EL (cell line): ENCODE results near the gene BMP2K.
A peak's percentile ranks its signal among the peaks of the same experiment; 100 is the strongest.
"Not testable (repeated sequence)": the region's sequence is repeated elsewhere in the genome, so short reads cannot be mapped to it uniquely, and the experiment has no call there.

ENCODE experiments used
- DNase-seq: peaks from one replicate; pipeline ENCODE4 v3.0.0-alpha.2; 2016

BMP2K gene

DNA sequence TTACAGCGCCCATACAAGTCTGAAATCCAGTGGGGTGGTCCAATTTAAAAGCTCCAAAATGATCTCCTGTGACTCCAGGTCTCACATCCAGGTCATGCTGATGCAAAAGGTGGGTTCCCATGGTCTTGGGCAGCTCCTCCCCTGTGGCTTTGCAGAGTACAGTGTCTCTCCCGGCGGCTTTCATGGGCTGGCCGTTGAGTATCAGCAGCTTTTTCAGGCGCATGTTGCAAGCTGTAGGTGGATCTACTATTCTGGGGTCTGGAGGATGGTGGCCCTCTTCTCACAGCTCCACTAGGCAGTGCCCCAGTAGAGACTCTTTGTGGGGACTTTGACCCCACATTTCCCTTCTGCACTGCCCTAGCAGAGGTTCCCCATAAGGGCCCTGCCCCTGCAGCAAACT, 92.6 kb downstream of the BMP2K start:
- DNase-seq, result not testable (repeated sequence)

DNA sequence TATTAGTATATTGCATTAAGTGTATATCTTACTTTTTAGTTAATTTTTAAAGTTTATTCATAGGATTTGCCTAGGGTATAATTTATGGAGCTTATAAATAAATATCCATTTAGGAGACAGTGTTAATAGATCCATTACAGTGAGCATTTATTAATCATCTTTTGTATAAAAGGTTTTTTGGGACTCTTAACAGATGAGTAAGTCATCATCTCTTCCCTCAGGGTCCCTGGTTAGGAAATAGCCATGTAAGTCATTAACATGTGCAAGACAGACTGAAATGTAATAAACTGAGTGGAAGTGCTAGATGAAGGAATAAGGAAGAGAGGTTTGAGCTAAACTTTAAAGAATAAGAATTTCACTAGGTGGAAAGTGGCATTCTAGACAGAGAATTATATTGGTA, 93.9 kb downstream of the BMP2K start:
- no peak for DNase-seq

DNA sequence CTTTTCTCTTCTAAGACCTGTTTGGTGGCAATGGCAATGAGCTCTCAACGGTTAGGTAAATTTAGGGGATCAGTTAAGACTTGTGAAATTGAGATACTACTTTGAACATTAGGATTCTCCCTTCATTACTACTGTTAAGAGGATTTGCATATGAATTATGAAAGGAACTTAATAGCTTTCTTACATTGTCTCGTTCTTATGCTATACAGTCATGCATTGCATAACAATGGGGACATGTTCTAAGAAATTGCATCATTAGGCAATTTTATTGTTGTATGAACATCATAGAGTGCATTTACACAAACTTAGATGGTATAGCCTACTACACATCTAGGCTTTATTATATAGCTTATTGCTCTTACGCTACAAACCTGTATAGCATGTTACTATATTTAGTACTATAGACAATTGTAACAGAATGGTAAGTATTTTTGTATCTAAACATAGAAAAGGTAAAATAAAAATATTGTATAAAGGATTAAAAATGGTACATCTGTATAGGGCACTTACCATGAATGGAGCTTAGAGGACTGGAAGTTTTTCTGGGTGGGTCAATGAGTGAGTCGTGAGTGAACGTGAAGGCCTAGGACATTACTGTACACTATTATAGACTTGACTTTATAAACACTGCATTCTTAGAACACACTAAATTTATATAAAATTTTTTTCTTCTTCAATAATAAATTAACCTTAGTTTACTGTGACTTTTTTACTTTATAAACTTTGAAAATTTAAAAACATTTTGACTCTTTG, 100.6 kb downstream of the BMP2K start:
- DNase-seq, result peak; percentile 17

DNA sequence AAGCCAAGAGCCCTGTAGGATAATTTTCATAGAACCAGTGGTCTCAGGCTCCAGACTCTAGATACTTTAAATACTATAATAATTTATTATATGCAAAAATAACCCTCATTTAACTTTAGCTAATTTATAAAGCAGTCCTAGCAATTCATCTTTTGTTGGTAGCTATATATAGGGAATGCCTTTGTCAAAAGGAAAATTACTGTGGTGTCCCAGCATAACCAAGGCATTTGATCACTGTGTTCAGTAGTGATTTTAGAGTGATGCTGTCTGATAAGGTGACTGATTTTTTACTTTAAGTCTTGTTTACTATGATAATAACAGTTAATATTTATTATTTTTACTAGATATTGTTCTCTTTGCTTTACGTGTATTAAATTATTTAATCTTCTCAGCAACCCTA, 101.9 kb downstream of the BMP2K start:
- DNase-seq, result no peak

DNA sequence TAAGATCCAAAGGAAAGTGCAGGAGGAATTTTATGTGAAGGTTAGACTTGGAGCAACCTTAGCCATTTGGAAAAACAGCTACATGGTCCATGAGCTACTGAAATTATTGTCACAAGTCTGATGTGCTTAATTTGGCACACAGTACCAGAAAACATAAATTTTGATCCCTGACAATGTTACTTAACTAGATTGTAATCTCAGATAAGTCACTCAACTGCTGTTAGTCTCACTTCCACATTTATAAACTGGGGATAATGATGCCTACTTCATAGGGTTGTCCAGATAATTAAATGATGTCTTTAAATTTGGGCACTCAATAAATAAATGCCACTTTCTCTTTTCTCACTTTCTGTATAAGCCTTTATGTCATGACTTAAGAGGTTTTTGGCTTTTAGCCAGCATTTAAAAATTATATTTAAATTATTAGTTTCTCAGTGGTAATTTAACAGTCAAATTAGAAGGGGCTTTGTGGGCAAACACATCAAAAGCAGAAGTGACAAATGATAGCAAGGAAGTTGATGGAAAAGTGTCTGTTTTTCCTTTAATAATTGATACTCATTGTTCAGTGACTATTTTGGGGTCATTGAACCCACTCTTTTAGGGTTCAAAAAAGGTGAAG, 104.8 kb downstream of the BMP2K start:
- DNase-seq, result no peak

DNA sequence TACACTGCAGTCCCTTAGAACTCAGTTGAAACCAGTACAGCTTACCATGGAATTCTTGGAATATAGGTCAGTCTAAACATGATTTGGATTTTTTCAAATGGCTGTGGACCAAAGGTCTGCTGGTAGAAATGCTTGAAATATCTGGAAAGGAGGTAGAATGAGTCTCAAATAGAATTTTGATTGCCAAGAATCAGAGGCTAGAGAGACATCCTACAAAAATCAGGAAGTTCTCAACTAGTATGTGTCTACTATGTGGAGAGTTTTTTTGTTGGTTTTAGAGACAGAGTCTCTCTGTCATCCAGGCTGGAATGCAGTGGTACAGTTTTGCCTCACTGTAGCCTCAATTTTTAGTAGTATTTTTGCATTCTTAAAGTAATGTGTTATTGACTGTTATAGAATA, 109.4 kb downstream of the BMP2K start:
- no peak for DNase-seq

DNA sequence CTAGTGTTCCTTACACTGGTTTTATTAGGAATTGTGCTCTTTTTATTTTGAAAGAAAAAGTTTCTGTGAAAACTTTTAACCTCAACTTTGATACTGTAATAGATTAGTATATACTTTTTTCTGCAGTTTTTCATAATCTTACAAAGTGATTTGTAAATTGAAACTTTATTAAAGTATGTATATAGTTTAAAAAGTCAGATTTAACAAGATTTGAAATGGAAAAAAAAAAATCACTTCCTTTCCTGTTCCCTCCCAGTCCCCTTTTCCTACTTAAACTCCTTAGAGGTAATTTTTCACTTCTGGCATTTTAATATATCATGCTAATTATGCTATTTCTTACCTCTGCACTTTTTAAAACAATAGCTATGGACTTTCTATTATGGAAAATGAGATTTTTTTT, 113.8 kb downstream of the BMP2K start:
- DNase-seq, result no peak

DNA sequence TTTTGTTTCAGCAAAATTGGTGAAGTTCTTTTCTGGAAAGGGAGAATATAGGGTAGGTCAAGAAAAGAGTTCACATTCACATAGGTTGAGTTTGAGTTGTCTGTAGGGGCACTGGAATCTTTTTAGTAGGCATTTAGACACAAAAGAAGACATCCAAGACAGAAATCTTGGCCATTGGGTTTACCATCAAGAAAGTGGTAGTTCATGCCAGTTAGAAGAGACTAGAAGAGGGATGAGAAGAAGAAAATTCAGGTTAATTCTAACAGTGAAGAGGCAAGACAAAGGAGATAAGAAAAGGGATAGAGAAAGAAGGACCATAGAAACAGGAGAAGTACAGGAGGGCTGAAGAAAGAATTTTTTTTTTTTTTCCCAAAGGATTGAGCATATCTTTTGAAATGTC, 123.2 kb downstream of the BMP2K start:
- no peak for DNase-seq

DNA sequence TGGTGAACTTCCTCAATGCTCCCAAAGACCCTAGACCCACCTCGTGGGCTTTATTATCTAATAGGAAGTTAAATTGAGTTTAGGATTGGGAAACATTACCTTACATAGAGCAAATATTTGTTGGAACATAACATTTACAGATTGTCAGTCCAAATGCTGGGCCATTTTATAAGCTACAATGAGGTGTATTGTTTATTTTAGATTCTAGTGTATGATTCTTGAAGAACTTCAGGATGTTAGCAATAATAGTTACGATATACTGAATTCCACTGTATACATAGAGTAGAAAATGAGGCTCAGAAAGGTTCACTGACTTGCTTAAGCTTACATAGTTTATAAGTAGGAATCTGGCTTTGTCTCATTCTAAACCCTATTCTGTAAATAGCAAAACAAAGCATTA, 125.7 kb downstream of the BMP2K start:
- no peak for DNase-seq

DNA sequence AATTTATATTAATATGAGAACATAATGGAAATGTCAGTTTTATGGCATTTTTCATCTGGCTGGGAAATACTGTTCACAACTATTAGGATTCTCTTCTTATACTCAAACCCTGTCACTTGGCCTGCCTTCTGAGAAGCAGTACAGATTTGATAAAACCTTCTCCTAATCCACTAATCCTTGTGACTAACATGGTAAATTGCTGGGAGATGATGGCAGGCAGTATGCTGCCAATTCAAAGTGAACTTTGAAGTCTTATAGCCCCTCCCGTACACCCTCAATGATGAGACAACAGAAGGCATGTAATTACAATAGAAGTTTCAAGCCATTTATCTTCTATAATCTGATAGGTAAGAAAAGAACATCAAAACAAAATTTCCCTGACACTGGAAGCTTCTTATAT, 126.1 kb downstream of the BMP2K start:
- DNase-seq, result no peak

DNA sequence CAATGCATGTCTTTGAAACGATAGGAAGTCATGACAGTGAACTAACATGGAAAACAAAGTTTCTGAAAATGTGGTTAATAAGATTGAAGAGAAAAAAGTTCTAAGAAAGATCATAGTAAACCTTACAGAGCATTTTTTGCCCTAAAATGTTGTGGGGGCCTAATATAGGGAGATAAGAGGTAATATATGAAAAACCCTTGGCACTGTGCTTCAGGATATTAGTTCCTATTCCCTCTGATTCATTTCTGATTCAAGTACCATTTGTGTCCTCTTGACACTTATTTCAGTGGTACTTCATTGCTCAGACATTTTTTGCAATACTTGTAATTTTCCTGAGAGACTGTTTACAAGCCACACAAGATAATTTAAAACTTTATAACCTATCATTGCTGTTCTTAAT, 128.0 kb downstream of the BMP2K start:
- DNase-seq, result no peak

DNA sequence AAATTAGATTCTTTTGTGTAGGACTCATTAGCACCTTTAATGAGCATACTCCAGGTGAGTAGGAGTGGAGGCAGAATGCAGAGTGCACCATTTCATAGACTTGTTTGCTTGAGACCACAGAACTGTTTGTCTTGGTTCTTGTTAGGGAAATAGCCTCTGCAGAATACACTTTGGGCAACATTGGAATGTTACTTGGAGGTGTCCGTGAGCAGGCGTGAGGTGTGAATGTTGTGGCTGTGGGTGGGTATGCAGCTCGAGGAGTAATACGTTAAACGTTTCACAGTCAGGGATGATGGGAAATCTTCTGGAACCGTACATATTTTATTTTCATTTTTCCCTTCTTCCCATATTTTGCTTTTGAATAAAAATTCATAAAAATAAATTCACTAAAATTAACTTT, 131.5 kb downstream of the BMP2K start:
- no peak for DNase-seq

DNA sequence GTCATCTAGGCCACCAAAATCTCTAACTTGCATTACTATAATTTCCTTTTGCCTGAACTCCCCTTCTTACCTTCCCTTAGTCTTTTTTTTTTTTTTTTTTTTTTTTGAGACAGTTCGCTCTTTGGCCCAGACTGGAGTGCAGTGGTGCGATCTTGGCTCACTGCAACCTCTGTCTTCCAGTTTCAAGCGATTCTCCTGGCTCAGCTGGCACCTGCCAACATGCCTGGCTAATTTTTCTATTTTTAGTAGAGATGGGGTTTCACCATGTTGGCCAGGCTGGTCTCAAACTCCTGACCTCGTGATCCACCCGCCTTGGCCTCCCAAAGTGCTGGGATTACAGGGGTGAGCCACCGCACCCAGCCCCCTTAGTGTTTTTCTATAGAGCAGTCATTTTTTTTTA, 132.8 kb downstream of the BMP2K start:
- DNase-seq, result not testable (repeated sequence)

DNA sequence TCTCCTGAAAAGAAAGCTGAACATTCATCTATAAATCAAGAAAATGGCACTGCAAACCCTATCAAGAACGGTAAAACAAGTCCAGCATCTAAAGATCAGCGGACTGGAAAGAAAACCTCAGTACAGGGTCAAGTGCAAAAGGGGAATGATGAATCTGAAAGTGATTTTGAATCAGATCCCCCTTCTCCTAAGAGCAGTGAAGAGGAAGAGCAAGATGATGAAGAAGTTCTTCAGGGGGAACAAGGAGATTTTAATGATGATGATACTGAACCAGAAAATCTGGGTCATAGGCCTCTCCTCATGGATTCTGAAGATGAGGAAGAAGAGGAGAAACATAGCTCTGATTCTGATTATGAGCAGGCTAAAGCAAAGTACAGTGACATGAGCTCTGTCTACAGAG, 134.5 kb downstream of the BMP2K start:
- DNase-seq, result no peak

DNA sequence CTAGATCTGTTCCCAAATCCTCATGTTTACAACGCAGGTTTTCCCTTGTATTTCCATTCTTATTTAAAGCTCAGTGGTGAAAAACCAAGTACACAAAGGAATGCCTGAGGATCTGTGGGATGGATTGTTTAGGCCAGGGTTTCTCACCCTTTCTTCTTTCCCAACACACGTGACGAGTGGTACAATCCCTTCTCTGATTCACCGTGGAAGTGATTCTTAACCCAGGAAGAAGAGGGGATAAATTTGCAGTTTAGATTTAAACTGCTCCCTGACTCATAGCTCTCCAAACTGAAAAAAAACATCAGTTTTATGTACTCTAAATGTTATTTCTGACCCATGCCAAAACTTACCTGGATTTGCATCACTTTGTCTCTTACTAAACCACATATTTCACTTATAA, 146.1 kb downstream of the BMP2K start:
- DNase-seq, result no peak

DNA sequence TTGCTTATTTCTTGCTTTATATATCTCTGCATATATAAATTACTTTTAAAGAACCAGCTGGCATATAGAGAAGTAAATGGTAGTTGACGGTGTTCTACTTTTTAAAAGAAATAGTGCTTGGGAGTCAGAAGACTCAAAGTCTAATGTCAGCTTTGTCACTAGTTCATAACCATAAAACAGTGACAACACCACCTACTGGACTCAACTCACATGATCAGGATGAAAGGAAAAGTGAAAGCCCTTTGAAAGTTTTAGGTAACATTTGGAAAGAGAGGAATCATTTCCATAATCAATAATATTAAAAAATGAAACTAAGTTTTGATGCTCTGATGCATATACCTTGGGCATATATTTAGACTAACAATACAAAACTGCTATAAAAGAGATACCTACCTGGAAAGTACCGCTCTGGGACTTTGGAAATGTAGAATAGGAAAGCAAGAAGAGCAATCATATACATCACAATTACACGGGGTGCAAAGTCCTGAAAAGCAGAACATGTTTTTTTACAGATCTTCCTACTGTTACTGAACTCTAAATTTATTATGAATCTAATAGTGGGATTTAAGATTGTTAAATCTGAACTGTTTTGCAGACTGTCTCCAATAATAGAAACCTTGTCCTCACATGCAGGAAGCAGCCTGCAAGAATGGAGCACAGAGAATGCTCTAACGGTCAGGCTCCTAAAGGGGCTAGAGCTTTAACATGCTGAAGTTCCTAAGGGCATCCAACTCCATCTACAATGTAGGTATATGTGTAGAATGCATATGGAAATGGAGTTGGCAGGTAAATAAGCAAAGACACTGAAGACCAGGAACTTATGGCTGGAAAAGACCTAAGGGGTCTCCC, 147.5 kb downstream of the BMP2K start:
- no peak for DNase-seq

DNA sequence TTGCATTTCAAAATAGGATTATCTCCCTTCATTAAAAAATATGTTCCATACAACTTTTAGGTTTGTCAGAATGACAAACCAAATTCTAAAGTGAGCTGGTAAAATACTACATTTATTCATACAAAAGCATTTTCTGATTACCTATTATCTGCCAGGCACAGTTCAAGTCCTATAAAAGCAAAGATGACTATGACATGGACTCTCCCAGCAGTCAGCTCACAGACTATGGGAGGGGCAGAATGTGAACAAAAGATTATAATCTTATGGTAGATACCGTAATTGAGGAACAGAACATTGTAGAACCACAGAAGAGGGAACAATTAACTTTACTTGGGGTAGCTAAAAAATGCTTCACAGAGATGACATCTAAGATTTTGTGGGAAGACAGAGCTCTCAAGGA, 150.7 kb downstream of the BMP2K start:
- no peak for DNase-seq

DNA sequence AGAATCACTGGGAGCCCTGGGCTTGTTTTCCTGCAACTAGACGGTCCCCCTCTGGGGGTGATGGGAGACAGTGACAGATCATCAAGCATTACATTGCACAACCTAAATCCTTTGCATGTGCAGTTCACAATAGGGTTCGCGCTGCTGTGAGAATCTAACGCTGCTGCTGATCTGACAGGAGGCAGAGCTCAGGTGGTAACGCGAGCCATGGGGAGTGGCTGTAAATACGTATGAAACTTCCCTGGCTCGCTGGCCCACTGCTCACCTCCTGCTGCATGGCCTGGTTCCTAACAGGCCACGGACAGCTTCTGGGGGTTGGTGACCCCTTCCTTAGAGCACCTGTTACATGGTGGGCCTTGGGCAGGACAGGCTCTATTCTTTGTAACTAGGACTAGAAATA, 152.7 kb downstream of the BMP2K start:
- DNase-seq, result no peak

DNA sequence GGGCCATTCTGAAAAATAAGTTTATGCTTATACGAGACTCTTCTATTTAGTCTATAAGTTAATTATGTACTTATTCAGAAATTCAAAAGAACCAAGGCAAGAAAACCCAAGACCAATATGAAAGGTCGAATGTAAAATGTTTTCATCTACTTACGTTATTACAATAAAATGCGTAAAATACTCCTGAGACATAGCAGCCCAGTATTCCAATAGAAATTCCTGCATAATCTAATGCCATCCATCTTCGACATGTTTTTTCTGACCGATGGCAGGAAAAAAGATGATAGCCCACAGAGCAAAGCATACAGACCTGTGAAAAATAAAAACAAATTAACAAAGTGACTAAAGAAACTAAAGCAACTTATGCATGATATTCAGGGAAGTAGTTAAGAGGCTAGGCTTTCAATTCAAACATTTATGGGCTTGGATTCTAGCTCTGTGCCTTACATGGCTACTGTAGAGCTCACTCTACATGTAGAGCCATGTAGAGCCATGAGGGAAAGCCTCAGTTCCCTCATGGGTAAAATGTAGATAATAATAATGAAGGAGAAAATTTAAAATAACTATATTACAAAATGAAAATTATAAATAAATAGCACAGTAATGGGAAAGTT, 154.0 kb downstream of the BMP2K start:
- DNase-seq, result no peak

DNA sequence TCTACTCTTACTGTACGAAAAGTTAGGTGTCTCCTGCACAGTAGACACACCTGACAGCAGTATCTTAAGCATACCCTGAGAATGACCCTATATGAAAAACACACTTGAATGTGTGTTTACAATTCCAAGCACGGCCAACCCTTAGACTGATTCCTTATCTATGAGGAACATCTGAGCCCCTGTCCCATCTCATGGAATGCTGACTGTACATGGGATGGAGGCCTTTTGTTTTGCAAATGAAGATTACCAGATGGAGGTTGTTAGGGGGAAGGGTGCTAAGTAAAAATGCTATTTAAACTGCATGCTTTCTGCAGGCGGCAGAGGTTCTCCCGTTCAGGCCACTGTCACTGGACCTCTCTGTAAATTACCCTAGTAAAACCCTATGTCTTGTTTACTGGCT, 160.8 kb downstream of the BMP2K start:
- DNase-seq, result no peak

DNA sequence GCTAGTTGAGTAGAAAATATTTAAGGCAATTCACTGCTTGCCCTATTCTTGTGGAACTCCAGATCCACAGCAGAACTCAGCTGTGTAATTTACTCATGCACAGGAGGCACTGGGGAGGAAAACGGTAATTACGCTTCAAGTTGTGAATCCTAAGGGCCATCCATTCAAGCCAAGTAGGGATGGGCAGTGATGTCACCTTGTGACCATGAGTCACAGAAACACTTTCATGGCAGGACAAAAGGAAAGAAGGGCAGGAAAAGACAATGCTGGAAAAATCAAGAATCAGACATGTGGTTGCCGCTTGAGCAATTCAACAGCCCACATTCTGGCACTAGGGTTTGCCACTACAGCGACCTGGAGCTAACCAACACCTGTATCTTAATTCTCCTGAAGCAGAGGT, 161.7 kb downstream of the BMP2K start:
- peak; percentile 26 for DNase-seq

DNA sequence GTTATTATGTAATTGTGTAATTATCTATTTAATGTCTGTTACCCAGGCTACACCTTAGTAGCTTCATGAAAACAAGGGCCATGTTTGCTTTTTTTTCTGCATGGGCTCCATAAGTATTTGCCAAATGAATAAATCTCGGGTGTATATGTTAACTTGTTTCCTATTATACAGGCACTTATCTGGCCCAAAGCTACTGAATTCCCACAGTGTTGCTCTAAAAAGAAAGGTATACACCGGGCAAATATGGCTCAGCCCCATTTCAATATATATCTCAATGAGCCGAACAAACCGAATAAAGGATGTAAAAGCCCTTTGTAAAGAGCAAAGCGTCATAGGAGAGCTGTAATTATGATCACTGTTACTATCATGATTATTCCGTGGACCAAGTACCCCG, 162.3 kb downstream of the BMP2K start:
- DNase-seq, result no peak

DNA sequence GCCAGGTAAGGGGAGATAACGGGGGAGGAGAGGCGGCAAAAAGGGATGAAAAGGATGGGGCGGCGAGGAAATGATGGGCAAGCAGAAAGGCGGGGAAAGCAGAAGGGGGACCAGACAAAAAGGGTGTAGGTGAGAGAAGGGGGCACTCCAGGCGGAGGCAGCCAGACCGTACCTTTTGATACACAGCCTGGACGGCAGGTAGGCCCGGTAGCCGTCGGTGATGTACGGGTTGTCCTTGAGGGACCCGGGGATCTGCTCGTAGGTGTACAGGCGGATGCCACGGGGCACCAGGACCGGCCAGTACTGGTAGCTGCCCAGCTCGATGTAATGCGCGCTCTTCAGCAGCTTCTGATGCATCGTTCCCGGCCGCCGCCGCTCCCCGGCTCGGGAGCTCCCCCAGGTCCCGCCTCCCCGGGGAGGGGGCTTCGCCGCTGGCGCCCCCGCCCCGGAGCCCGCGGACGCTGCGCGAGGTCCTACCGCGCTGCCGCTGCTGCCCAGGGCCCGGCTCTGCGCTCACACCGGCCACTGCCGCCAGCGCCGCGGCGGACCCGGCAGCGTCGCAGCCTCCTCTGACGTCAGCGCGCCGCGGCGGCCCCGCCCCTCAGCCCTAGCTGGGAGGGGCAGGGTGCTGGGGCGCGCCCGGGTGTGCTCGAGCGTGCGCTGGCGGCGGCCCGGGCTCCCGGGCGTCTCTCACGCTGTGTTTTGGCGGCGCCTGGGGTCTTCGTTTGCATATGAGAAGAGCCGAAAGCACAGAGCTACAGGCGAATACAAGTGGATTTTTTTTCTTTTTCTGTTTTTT, 162.9 kb downstream of the BMP2K start, which contains the start of gene PAQR3:
PAQR3 (minus strand) TSS at position 571 of the 799 bp plus-strand sequence; CDS start at position 357, 214 bp downstream.
- peak; percentile 82 for DNase-seq
